GM13976 (cell line): ENCODE results near the gene SAMD14.
A peak's percentile ranks its signal among the peaks of the same experiment; 100 is the strongest.

Experiments
- DNase-seq: peaks from one replicate; pipeline ENCODE4 v3.0.0; 2012; ENCODE audit warnings: low spot score
- in situ Hi-C: fragments of 300-500 bp; cut with MboI; formaldehyde crosslinking; loops from one replicate; pipeline ENCODE4 v1.12.0; 2022; ENCODE audit warnings: low sequenced_read_pairs, mixed read lengths, inconsistent platforms; ENCODE audit not compliant: unreplicated experiment
- TF ChIP-seq, protein P1 (sequence below): IDR thresholded peaks from 2 replicates; pipeline ENCODE4 v1.5.1; 2012; ENCODE audit warnings: borderline replicate concordance, mild to moderate bottlenecking; ENCODE audit not compliant: insufficient read depth; ENCODE audit errors: extremely low read depth, missing control alignments, control extremely low read depth

The SAMD14 gene

DNA sequence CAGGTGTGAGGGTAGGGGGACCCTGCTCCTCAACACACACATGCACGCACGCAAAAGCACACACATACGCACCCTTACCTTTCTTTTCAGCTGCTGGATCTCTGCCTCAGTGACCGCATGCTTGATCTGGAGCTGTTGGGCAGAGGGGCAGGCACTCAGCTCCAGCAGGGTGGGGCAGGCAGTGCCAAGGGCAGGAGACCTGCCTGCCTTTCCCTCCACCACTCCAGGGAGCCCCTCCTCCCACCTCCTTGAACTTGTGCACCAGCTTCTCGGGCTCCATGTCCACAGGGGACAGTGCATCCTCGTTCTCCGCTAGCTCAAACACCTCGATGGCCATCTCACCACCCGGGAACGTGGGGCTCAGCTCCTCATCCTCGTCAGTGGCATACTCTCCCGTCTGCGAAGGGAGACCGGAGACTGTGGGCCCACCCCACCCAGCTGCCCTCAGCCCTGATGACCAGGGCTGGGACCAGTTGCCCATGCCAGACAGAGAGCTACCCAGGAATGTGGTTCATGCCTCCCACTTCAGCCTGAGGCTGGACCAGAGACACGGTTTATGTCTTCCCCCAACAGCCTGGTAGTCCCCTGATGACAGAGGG lies 9.3 kb upstream of the SAMD14 start:
- no peak for DNase-seq
- in situ Hi-C loops = no loop called here
- TF ChIP-seq, protein P1, sequence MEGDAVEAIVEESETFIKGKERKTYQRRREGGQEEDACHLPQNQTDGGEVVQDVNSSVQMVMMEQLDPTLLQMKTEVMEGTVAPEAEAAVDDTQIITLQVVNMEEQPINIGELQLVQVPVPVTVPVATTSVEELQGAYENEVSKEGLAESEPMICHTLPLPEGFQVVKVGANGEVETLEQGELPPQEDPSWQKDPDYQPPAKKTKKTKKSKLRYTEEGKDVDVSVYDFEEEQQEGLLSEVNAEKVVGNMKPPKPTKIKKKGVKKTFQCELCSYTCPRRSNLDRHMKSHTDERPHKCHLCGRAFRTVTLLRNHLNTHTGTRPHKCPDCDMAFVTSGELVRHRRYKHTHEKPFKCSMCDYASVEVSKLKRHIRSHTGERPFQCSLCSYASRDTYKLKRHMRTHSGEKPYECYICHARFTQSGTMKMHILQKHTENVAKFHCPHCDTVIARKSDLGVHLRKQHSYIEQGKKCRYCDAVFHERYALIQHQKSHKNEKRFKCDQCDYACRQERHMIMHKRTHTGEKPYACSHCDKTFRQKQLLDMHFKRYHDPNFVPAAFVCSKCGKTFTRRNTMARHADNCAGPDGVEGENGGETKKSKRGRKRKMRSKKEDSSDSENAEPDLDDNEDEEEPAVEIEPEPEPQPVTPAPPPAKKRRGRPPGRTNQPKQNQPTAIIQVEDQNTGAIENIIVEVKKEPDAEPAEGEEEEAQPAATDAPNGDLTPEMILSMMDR = peak; percentile 0

DNA sequence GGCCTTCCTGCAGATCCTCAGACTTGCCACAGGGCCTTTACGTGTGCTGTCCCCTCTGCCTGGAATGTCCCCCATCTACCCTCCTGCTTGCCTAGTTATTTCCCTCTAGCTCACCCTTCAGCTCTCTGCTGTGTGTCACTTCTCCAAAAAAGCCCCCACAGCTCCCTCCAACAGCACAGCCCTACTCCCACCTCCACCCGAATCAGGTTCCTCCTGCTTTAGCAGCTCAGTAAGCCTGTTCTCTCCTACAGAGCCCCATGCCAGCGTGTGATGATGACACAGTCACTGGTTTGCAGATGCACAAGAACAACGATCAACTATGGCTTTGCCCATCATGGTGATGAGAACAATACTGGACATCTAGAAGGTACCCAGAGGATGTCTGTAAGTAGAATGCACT lies 7.1 kb upstream of the SAMD14 start:
- in situ Hi-C loops = no loop called here

DNA sequence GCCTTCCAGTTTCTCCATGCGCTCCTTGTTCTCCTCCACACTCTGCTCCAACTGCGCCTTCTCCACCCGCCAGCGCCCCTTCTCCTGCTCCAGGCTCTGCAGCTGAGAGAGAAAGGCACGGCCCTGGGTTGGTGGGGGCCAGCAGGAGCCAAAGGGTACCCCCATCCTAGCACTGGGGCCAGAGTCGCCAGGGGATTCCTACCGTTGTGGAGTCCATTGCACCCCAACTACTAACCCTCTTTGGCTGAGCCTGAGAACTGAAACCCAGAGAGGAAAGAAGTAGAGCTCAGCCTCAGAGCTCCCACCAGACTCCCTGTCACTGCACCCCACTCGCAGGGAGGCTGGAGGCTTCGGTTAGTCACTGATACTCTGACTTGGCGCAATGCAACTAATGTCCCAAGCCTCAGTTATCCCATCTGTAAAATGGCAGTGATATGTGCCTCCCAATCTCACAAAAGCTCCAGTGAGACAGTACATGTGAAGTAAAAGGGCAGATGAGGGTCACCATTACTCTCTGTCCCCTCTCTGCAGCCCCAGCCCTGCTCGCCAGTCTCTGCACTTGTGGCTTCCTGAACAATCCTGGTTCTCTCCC lies 6.2 kb upstream of the SAMD14 start:
- in situ Hi-C loops = no loop called here
- TF ChIP-seq, protein P1 = no peak
- DNase-seq = no peak

More for the DNA sequence above, 7.1 kb upstream of the SAMD14 start:
- no peak for DNase-seq
- TF ChIP-seq, protein P1 = no peak

DNA sequence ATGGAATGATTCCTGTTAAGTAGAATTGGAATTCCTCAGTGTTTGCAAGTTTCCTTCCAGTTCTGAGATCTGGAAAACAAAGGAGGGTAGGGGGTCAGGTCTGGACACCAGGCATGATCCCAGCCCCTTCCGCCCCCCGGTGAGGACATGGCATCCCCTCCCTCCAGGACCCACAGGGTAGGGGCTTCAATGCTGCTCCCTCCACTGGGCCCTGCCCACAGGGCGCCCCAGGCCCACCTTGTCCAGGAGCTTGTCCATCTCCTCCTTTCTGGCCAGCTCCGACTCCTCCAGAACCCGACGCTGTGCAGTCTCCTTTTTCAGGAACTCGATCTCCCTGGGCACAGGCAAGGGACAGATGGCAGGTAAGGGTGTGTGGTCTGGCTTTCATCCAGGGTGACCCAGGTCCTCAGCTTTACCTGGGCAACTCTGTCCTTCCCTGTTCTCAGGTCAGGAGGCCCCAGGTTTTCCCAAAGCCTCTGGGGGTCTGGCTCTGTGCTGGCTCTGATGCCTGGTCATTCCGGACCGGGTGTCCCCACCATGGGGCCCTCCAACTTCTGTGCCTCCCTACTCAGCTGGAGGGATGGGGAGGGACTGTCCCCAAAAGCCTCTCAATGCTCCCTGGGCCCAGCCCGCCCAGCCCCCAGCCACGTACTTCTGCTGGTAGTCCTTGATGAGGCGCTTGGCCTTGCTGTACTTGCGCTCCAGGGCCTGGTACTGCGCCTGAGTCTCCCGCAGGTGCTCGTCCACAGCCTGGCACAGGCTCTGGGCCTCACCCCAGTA lies 5.5 kb upstream of the SAMD14 start:
- DNase-seq = no peak
- TF ChIP-seq, protein P1 = no peak

DNA sequence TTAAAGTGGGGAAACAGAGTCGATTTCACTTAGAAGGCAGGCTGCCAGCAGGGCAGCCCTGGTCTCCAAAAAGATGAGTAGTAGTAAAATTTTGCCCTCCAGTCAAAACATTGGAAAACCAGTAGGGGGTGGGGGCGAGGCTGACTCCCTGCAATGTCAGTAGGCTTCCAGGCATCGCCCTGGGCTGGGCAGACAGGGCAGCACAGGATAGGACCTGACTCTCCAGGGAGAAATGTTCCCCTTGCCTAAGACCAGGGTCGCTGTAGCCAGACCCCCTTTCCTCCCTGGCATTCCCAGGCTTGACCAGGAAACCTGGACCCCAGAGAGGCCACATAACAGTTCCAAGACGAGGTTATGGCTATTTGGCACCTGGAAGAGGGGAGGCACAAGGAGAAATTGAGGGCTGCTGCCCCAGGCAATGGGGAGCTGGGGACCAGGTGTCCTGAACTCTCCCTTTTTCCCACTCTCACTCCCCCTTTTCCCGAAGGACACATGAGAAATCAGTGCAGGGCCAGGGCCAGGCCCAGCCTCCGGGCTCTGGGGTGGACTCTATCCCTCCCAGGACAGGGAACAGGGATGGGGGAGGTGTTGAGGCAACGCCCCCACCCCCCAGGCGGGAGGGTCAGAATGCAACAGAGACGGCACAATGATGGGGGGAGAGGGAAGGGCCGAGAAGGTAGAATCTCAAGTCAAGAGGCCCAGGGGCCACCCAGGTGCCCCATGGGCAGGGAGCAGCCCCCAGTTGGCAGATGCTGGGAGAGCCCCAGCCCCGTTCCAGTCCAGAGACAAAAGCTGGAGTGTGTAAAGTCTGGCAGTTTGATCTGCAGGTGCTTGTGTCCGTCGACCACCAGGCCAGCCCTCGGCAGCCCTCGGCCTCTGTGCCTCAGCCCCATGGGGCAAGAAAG lies 4.5 kb upstream of the SAMD14 start:
- TF ChIP-seq, protein P1 = no peak
- DNase-seq = no peak
- in situ Hi-C loops = no loop called here

More for the DNA sequence above, 5.5 kb upstream of the SAMD14 start:
- in situ Hi-C loops = no loop called here

DNA sequence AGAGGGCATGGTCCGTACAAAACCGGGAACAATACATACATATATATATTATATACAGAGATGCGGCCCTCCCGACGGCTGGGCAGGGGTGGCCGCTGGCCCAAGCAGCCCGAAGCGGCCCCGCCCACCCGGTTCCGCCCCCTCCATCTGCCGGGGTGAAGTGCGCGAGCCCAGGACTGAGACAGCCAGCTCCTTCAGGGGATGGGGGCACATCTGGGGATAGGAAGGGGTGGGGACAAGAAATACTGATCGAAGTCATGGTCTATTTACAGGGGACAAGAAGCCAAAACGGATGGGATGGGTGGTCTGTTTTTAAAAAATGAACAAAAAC lies 3.8 kb upstream of the SAMD14 start:
- in situ Hi-C loops = no loop called here
- TF ChIP-seq, protein P1 = no peak
- no peak for DNase-seq
